Pulmonary artery endothelial cell (primary cell): ENCODE measurements around the gene NECTIN3. TPM values are rescaled to one million over a fixed set of nuclear protein-coding genes. Genes with fewer than 3 reads are reported as not detected.

Experiments
- DNase-seq: peaks from one replicate; pipeline ENCODE4 v3.0.0-alpha.2; 2011; ENCODE audit warnings: low read depth, low spot score
- total RNA-seq: library from RNA; depleted of rRNA; stranded (reverse); fragments of >200 nt; gene quantifications from 2 replicates; pipeline ENCODE4 v1.2.3, GENCODE V29; 2014

NECTIN3 gene
- total RNA-seq, 1 donor from 2014 or later: 36.9 TPM

DNA sequence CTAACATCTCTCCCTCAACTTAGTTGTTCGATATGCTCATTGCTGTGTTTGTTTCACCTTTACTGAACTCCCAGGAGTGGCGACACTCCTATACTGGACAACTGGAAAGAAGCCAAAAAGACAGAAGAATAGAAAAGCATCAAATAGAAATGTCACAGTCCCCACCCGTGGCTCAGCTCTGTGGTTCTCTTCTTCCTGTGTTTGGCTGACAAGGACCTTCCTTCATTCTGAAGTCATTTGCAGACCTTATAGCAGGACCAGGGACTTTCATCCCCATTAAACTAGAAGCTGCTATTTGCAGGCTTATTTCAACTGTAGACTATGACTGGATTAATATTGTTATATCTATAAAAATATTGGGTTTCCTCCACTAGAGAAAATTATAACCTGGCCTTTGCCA, 125.9 kb downstream of the NECTIN3 start:
- no peak for DNase-seq

DNA sequence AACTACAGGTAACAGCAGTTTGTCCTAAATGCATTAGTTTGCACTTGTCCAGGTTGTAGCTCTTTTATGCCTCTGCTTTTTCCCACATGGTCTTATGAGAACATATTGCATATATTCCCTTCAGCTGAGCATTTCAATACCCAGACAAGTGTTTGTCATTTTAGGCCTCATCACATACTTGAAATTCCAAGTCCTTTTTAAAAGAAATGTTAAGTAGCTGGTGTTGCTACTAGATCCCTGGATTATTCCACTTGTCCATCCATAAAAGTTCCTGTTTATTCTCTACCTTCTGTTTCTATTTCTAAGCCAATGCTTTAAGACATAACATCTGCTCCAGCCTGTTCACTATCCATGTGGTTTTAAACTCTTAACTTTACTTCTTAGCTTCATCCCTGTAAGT, 128.4 kb downstream of the NECTIN3 start:
- DNase-seq: no peak

DNA sequence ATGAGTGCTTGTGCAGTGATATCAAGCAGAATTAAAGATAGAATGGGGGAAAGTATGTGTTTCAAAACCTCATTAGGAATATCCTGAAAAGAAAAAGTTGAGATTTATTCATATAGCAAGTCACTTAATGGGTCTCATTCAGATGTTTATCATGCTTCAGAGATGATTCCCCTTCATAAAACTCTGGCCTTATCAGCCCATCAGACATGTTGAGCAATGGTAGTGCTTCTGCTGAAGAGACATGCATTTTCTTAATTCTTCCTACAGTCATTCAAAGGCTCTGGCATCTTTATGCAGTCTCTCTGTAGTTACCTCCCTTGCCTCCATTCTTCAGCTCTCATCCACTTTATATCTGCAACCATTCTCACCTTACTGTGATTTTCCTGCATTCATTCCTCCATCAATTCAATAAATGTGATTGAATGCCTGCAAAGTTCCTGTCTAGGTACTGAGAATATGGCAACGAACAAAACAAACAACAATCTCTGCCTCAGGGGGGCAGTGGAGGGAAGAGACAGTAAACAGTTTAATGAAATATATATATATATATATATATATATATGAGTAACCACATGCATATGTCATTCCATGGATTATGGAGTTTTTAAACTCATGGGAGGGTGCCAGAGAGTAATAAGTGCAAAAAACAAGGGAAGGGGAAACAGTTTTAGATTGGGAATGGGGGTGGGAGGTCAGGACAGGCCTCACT, 138.5 kb downstream of the NECTIN3 start:
- DNase-seq: no peak

DNA sequence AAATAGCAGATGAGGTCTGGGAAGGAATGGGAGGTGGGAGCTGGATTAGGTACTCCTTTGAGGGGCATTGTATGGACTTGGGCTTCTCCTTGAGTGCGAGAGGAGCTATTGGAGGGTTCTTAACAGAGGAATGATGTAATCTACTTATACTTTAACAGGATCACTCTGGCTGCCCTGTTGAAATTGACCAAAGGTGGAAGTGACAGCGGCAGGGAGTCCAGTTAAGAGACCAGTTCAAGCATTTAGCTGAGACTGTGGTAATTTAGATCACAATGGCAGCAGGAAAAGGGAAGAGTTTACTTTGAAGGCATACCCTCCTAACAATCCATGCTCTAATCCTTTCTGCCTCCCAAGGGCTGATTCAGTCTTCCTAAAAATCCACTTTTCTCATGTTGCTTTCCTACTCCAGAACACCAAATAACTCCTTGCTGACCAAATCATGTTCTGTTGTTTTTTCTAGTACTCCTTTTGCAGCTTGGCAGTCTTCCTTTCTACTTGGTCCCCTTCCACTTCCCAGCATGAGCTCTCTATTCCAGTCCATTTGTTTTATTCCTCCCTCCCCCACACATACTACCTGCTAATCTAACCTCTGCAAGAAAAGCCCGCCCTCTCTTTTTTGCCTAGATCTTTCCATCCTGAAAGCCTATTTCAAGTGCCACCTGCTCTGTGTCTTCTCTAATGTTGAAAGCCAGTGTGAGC, 139.4 kb downstream of the NECTIN3 start:
- no peak for DNase-seq

DNA sequence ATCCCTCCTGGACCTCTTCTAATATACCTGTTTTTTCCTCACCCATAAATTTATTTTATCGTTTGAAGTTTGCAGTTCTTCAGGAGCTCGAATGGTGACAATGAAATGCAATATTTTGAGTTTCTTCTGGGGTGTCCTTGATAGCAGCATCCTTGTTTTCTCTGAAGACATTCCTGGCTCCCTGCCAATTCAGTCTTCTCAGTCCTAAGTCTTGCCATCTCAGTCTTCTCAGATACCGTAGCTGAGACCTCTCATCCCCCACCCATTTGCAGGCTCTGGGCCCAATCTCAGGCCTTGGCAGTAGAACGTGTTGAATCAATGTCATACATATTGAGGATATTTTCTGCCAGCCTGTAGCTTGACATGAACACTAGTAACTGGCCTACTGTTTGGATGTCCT, 140.9 kb downstream of the NECTIN3 start:
- DNase-seq: no peak

DNA sequence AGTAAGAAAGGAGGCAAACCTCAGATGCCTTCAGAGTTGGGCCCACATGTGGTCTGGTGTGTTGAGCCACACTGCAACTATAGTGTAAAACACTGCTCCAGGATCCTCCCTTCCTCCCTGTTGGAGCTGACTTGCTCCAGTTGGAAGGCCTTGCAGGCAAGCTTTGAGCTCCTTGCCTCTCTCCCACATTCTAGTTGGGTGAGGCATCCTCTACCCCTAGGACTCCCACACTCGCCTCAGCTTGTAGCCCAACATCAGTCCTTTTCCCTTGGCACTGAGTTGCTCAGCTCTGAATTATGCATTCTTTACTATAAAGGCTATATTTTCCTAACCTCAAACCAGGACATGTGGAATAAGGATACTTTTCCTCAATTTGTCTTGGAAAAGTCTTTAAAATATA, 143.9 kb downstream of the NECTIN3 start:
- no peak for DNase-seq

DNA sequence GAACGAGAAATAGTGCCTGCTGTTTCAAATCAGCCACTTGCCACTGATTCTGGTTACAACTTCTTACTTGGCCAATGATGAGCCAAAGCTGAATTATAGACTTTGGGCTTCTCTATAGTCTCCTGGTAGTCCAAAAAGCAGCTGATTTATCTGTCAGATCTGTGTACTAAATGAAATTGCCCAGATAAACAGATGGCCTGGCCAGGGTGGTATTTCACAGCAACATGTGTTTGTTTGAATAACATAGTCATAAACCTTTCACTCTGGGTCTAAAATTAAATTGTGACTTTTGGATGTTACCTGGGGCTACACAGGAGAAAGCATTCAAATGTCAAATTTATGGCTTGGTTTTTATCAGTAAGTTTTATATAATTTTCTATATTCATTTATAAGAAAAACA, 147.0 kb downstream of the NECTIN3 start:
- DNase-seq: no peak

DNA sequence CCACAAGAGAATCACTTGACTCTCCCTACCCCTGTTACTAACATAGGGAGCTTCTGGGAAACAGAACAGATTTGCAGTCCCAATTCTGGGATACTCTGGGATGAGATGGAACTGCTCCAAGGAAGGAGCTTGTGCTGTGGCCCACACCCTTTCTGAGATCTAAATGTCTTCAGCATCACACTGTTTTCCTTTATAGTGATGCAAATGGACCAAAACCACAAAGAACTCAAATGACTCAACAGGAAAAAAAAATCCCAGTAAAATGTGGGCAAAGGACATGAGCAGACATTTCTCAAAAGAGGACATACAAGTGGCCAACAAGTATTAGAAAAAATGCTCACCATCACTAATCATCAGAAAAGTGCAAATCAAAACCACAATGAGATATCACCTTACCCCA, 155.6 kb downstream of the NECTIN3 start:
- DNase-seq: no peak

DNA sequence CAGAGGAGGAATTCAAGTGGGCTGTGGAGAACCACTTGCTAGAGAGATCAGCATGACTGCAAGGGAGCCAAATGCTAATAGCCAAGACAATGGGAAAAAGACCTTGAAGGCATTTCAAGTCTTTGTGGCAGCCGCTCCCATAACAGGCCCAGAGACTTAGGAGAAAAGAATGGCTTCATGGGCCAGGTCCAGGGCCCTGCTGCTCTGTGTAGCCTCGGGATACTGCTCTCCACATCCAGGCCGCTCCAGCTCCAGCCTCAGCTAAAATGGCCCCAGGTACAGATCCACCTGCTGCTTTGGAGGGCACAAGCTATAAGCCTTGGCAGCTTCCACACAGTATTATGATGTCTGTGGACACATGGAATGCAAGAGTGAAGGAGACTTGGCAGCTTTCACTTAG, 157.7 kb downstream of the NECTIN3 start:
- no peak for DNase-seq

DNA sequence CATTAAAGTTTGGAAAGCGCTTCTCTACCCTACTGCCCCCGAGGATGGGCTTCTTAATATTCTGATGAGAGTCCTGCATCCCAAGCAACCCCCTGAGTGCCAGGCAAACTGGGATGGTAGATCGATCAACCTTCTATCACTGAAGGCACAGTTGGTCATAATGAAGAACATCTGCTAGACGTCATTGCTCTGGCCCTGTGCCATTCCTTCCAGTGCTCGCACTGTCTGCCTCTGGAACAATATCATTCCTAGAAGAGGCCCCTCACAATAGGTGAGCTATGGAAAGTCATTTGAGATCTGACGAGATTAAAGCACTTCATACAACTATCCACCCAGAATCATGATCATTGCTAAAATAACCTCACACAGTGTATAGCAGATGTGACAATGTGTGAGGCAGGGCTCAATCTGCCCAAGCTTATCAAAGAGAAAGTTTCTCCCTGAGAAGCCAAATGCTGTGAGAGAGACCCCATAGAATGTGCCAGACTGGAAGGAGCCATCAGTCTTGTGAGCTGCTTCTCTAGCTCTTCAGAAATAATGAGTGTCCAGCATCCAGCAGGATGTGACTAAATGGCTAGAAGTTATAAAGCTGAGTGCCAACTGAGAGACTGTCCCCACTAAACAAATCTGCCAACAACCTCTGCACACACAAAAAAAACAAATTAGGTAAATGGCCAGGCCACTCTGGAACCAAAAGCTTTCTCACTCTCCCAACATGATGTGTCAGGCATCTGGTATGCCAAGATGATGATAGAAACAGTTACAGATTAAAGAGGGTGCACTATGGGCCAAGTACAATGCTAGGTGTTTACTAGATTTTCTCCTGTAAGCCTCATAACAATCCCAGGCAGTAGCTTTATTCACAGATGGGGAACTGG, 165.5 kb downstream of the NECTIN3 start:
- DNase-seq: no peak

DNA sequence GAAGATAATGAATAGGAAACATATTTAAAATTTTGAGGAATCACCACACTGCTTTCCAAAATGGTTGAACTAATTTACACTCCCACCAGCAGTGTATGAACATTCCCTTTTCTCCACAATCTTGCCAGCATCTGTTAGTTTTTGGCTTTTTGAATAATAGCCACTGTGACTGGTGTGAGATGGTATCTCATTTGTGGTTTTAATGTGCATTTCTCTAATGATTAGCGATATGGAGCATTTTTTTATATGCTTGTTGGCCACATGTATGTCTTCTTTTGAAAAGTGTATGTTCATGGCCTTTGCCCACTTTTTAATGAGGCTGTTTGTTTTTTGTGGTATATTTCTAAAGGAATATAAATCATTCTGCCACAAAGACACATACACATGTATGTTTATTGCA, 166.3 kb downstream of the NECTIN3 start:
- DNase-seq: no peak

DNA sequence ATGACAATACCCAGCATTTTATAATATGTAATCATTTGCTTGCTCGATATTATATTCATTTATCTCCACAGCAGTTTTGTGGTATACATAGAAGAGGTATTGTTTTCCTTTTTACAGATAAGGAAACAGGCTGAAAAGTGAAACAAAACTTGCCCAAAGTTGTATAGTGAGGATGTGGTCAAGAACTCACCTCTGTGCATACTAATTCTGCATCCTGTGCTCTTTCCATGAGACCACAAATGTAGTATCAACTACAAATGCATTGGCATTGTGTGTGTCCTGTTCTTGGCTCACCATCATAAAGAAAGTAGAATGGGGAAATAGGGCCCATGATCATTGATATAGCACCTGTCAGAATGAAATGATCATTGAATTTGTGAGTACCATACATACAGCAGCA, 167.3 kb downstream of the NECTIN3 start:
- DNase-seq: no peak

DNA sequence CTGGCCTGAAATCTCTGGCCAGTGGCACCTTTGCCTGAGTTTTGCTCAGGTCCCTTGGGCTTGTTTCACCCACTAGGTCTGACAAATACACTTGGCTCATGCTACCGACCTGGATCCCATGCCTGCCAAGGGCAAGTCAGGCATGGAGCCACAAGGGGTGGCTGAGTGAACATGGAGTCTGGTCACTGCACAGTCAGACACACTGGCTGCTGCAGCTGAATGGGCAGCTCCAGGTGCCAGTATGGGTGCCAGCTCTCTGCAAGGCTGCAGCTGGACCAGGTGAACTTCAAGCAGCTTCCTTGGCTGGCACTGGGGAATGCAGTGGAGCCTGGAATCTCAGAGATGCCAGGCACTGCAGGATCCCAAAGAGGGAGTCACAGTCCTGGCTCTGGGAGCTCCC, 170.3 kb downstream of the NECTIN3 start:
- no peak for DNase-seq
